ENCODE data around the gene ABLIM3.
"Not testable (repeated sequence)": the region's sequence is repeated elsewhere in the genome, so short reads cannot be mapped to it uniquely, and the experiment has no call there.

The ABLIM3 gene

GRCh38 chr5:149262315-149262714 is 121.0 kb downstream of the ABLIM3 start:
- DNase-seq, result no peak

GRCh38 chr5:149264439-149265067 is 123.3 kb downstream of the ABLIM3 start:
- DNase-seq, result peak; percentile 53

- no peak for DNase-seq
Measured at GRCh38 chr5:149265068-149265465, 123.8 kb downstream of the ABLIM3 start.

GRCh38 chr5:149265597-149265996 is 124.3 kb downstream of the ABLIM3 start:
- DNase-seq, result no peak

GRCh38 chr5:149267241-149267973 is 126.1 kb downstream of the ABLIM3 start:
- DNase-seq, result no peak

- no peak for DNase-seq
Measured at GRCh38 chr5:149268928-149269557, 127.8 kb downstream of the ABLIM3 start.

- peak; percentile 26 for DNase-seq
Measured at GRCh38 chr5:149271195-149271715, 130.0 kb downstream of the ABLIM3 start.

GRCh38 chr5:149271716-149272563 is 130.6 kb downstream of the ABLIM3 start, which contains the start of gene AFAP1L1:
TSS of gene AFAP1L1 (plus strand) at chr5:149271859. CDS start at chr5:149271969, 110 bp downstream.
- peak; percentile 40 for DNase-seq

- not testable (repeated sequence) for DNase-seq
Measured at GRCh38 chr5:149272781-149273180, 131.5 kb downstream of the ABLIM3 start.

- no peak for DNase-seq
Measured at GRCh38 chr5:149273237-149273636, 131.9 kb downstream of the ABLIM3 start.

GRCh38 chr5:149273950-149274349 is 132.7 kb downstream of the ABLIM3 start:
- no peak for DNase-seq

- no peak for DNase-seq
Measured at GRCh38 chr5:149274939-149275338, 133.6 kb downstream of the ABLIM3 start.

GRCh38 chr5:149277801-149278200 is 136.5 kb downstream of the ABLIM3 start:
- no peak for DNase-seq

GRCh38 chr5:149278451-149279210 is 137.3 kb downstream of the ABLIM3 start:
- no peak for DNase-seq

GRCh38 chr5:149279661-149280060 is 138.4 kb downstream of the ABLIM3 start:
- no peak for DNase-seq

GRCh38 chr5:149280124-149280523 is 138.8 kb downstream of the ABLIM3 start:
- DNase-seq, result no peak

GRCh38 chr5:149280802-149281201 is 139.5 kb downstream of the ABLIM3 start:
- DNase-seq, result no peak

GRCh38 chr5:149282027-149282965 is 141.0 kb downstream of the ABLIM3 start:
- DNase-seq, result no peak

GRCh38 chr5:149282966-149283332 is 141.7 kb downstream of the ABLIM3 start:
- DNase-seq, result no peak

- DNase-seq, result no peak
Measured at GRCh38 chr5:149283626-149284480, 142.6 kb downstream of the ABLIM3 start.
